NCI-H2227 treated with DMSO at 0.1 percent for 48 hours (cell line): ENCODE data around the gene OTULIN.

Experiments used
- DNase-seq: peaks from one replicate; lab custom pipeline; 2025; lab: John Stamatoyannopoulos, UW

OTULIN gene

GRCh38 chr5:14721990-14722656 lies 57.6 kb downstream of the OTULIN start:
- no peak for DNase-seq

- DNase-seq = no peak
Observed at GRCh38 chr5:14722923-14723322, 58.4 kb downstream of the OTULIN start.

- DNase-seq = no peak
Observed at GRCh38 chr5:14723701-14724132, 59.2 kb downstream of the OTULIN start.

- no peak for DNase-seq
Observed at GRCh38 chr5:14724633-14725032, 60.1 kb downstream of the OTULIN start.

GRCh38 chr5:14726066-14726838 lies 61.7 kb downstream of the OTULIN start:
- no peak for DNase-seq

- peak; percentile 87 for DNase-seq
Observed at GRCh38 chr5:14727428-14727865, 62.9 kb downstream of the OTULIN start.

GRCh38 chr5:14727928-14728458 lies 63.5 kb downstream of the OTULIN start:
- no peak for DNase-seq

GRCh38 chr5:14728459-14728938 lies 64.0 kb downstream of the OTULIN start:
- DNase-seq = peak; percentile 20

- no peak for DNase-seq
Observed at GRCh38 chr5:14729448-14730385, 65.2 kb downstream of the OTULIN start.

GRCh38 chr5:14730466-14730865 lies 65.9 kb downstream of the OTULIN start:
- no peak for DNase-seq

GRCh38 chr5:14730881-14731280 lies 66.4 kb downstream of the OTULIN start:
- DNase-seq = no peak

- no peak for DNase-seq
Observed at GRCh38 chr5:14732991-14733390, 68.5 kb downstream of the OTULIN start.

- no peak for DNase-seq
Observed at GRCh38 chr5:14733661-14734060, 69.1 kb downstream of the OTULIN start.

- DNase-seq = no peak
Observed at GRCh38 chr5:14734396-14734795, 69.9 kb downstream of the OTULIN start.

- DNase-seq = no peak
Observed at GRCh38 chr5:14735944-14736343, 71.4 kb downstream of the OTULIN start.

- DNase-seq = no peak
Observed at GRCh38 chr5:14737291-14737690, 72.8 kb downstream of the OTULIN start.

GRCh38 chr5:14738050-14738449 lies 73.5 kb downstream of the OTULIN start:
- no peak for DNase-seq

GRCh38 chr5:14739538-14739937 lies 75.0 kb downstream of the OTULIN start:
- DNase-seq = no peak

GRCh38 chr5:14739981-14740380 lies 75.5 kb downstream of the OTULIN start:
- no peak for DNase-seq

- DNase-seq = no peak
Observed at GRCh38 chr5:14741131-14741530, 76.6 kb downstream of the OTULIN start.

GRCh38 chr5:14741801-14742440 lies 77.4 kb downstream of the OTULIN start:
- peak; percentile 43 for DNase-seq
